Mesenchymal stem cell (in vitro differentiated cells and primary cell): ENCODE data around the gene GRXCR1.

Experiments used
- DNase-seq: peaks from one replicate; pipeline ENCODE4 v3.0.0-alpha.2; 2013
- H2AFZ ChIP-seq: one replicate; pipeline ENCODE4 v1.6.1; 2013; ENCODE audit warnings: low read depth, mild to moderate bottlenecking, control low read depth, inconsistent platforms, low read length, moderate library complexity
- H2AK5ac ChIP-seq: 2 replicates; pipeline ENCODE4 v1.6.1; 2013; ENCODE audit warnings: low read length, moderate library complexity, mild to moderate bottlenecking, inconsistent platforms; ENCODE audit not compliant: severe bottlenecking
- H2BK120ac ChIP-seq: one replicate; pipeline ENCODE4 v1.6.1; 2013; ENCODE audit warnings: low read depth, mild to moderate bottlenecking, inconsistent platforms, low read length, moderate library complexity
- H2BK12ac ChIP-seq, 2 experiments: one replicate each; pipeline ENCODE4 v1.6.1; 2013; ENCODE audit warnings: inconsistent platforms in 2 of 2, low read length in 2 of 2, mild to moderate bottlenecking in 2 of 2, moderate library complexity in 2 of 2, control low read depth in 1 of 2
- H2BK15ac ChIP-seq: one replicate; pipeline ENCODE4 v1.6.1; 2013; ENCODE audit warnings: mild to moderate bottlenecking, low read depth, inconsistent platforms; ENCODE audit not compliant: poor library complexity, severe bottlenecking
- H2BK5ac ChIP-seq: 2 replicates; pipeline ENCODE4 v1.6.1; 2013; ENCODE audit warnings: low read depth, mild to moderate bottlenecking, low read length, control low read depth, inconsistent platforms; ENCODE audit not compliant: poor library complexity, severe bottlenecking
- H3K14ac ChIP-seq, 2 experiments: one replicate each; pipeline ENCODE4 v1.6.1; 2013; ENCODE audit warnings: inconsistent platforms in 2 of 2, low read length in 2 of 2, control low read depth in 1 of 2, mild to moderate bottlenecking in 1 of 2, moderate library complexity in 1 of 2
- H3K18ac ChIP-seq, 2 experiments: one replicate each; pipeline ENCODE4 v1.6.1; 2013; ENCODE audit warnings: inconsistent platforms in 2 of 2, low read length in 2 of 2, control low read depth in 1 of 2, low read depth in 1 of 2, mild to moderate bottlenecking in 1 of 2
- H3K23ac ChIP-seq, 2 experiments: one replicate each; pipeline ENCODE4 v1.6.1; 2013; ENCODE audit warnings: inconsistent platforms in 2 of 2, low read length in 2 of 2, mild to moderate bottlenecking in 2 of 2, moderate library complexity in 2 of 2, control low read depth in 1 of 2
- H3K27ac ChIP-seq: 2 replicates; pipeline ENCODE4 v1.5.1; 2013; ENCODE audit warnings: mild to moderate bottlenecking, moderate library complexity, low read length, control low read depth, inconsistent platforms; ENCODE audit not compliant: poor library complexity, severe bottlenecking
- H3K27me3 ChIP-seq, 2 experiments: 2 replicates each; pipeline versions ENCODE4 v1.6.1 to v1.7.0; 2013; ENCODE audit warnings: low read length in 2 of 2, mild to moderate bottlenecking in 2 of 2, moderate library complexity in 2 of 2, control low read depth in 1 of 2, inconsistent platforms in 1 of 2; ENCODE audit not compliant: control insufficient read depth in 1 of 2, insufficient read depth in 1 of 2
- H3K36me3 ChIP-seq, 2 experiments: 2 replicates each; pipeline versions ENCODE4 v1.6.1 to v1.7.0; 2013; ENCODE audit warnings: low read length in 2 of 2, control low read depth in 1 of 2, inconsistent platforms in 1 of 2, low read depth in 1 of 2, mild to moderate bottlenecking in 1 of 2; ENCODE audit not compliant: insufficient read depth in 2 of 2, control insufficient read depth in 1 of 2
- H3K4ac ChIP-seq, 2 experiments: one replicate each; pipeline ENCODE4 v1.6.1; 2013; ENCODE audit warnings: inconsistent platforms in 2 of 2, low read length in 2 of 2, mild to moderate bottlenecking in 2 of 2, moderate library complexity in 2 of 2, control low read depth in 1 of 2, low read depth in 1 of 2
- H3K4me1 ChIP-seq: 2 replicates; pipeline ENCODE4 v1.6.1; 2013; ENCODE audit warnings: low read depth, low read length, control low read depth; ENCODE audit not compliant: control insufficient read depth, insufficient read depth
- H3K4me2 ChIP-seq: 2 replicates; pipeline ENCODE4 v1.6.1; 2013; ENCODE audit warnings: low read length, mild to moderate bottlenecking, inconsistent platforms; ENCODE audit not compliant: poor library complexity, severe bottlenecking
- H3K4me3 ChIP-seq, 2 experiments: 2 replicates each; pipeline versions ENCODE4 v1.5.1 to v1.7.0; 2013; ENCODE audit warnings: low read length in 2 of 2, mild to moderate bottlenecking in 2 of 2, control low read depth in 1 of 2, low read depth in 1 of 2; ENCODE audit not compliant: insufficient read depth in 1 of 2
- H3K79me1 ChIP-seq: replicated peaks from 2 replicates; pipeline ENCODE4 v1.6.1; 2013; ENCODE audit warnings: mild to moderate bottlenecking, control low read depth, low read length, inconsistent platforms; ENCODE audit not compliant: poor library complexity, severe bottlenecking
- H3K9ac ChIP-seq: 2 replicates; pipeline ENCODE4 v1.7.0; 2013; ENCODE audit warnings: mild to moderate bottlenecking, low read length, moderate library complexity
- H3K9me3 ChIP-seq: 2 replicates; pipeline ENCODE4 v1.7.0; 2013; ENCODE audit warnings: mild to moderate bottlenecking, low read length; ENCODE audit not compliant: control insufficient read depth
- H4K8ac ChIP-seq: one replicate; pipeline ENCODE4 v1.6.1; 2013; ENCODE audit warnings: inconsistent platforms, mild to moderate bottlenecking, low read length, moderate library complexity
- H4K91ac ChIP-seq: one replicate; pipeline ENCODE4 v1.6.1; 2013; ENCODE audit warnings: mild to moderate bottlenecking, low read length, inconsistent platforms
- WGBS: methylation state at CpG from one replicate; pipeline ENCODE4 v1.1.7; 2013; ENCODE audit warnings: mixed read lengths; 5-methylcytosine and 5-hydroxymethylcytosine counted together

GRXCR1 gene

DNA sequence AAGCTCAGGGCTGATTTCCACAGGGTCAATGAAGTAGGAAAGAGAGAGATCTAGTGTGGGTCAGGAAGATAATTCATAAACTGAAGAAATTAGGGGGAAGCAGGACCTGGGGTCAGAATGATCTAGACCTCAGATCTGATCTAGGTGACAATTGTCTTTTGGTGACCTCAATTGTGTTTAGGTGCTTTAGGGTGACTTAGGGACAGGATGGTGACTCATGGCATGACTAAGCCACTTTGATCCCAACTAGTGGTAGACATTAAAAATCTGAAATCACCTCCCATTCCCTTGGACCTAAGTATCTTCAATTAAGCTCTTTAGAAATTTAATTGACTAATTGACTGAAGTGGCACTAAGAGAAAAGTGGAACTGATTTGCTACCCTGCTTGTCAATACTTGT lies 36.7 kb upstream of the GRXCR1 start:
- H2AFZ ChIP-seq: no peak overlapping the region
- H2BK5ac ChIP-seq: no peak overlapping the region

DNA sequence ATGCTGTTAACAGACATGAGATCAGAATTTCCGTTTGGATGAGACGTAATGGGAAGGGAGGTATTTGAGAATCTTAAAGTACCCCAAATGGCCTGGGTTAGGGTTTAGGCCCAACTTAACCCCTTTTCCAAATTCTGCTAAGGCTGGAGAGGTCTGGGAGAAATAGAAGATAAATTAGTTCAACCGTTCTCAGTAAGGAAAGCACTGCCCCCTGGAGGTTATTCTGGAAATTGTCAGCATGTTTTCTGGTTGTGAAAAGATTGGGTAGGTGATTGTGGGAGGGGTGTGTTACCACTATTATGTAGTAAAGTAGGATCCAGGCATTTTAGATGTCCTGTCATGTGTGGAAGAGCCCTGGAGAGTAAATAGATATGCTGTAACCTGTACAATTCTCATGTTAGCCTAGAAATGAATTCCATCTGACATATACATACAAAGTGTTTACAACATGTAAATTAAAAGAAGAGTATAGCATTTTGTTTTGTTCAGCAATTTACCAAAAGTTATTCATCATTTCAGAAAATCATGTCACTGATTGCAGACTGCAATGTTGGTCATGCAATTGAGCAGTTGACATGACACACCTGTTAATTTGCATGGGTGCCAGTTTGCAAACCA lies 26.8 kb upstream of the GRXCR1 start:
- H3K9ac ChIP-seq: no peak overlapping the region
- H2AFZ ChIP-seq: no peak overlapping the region
- no peaks in the 10 kb centered on the region for H3K36me3 ChIP-seq
- H3K27me3 ChIP-seq: no peaks in the 10 kb centered on the region
- H3K4me3 ChIP-seq: no peak overlapping the region
- no peak overlapping the region for H3K18ac ChIP-seq
- peak; percentile 47 for DNase-seq
- no peak overlapping the region for H4K91ac ChIP-seq
- H3K79me1 ChIP-seq: no peaks in the 10 kb centered on the region
- no peaks in the 10 kb centered on the region for H3K4me1 ChIP-seq
- no peak overlapping the region for H3K23ac ChIP-seq
- no peak overlapping the region for H3K14ac ChIP-seq
- no peak overlapping the region for H2BK12ac ChIP-seq
- no peak overlapping the region for H2BK5ac ChIP-seq
- no peak overlapping the region for H3K27ac ChIP-seq
- H3K9me3 ChIP-seq: no peaks in the 10 kb centered on the region
- H2AK5ac ChIP-seq: no peak overlapping the region
- no peak overlapping the region for H4K8ac ChIP-seq
- 27% methylated on average over 3 of the region's 3 CpGs for WGBS
- H2BK15ac ChIP-seq: no peak overlapping the region
- H3K4ac ChIP-seq: no peak overlapping the region
- no peak overlapping the region for H3K4me2 ChIP-seq
- no peak overlapping the region for H2BK120ac ChIP-seq

More for the DNA sequence above, 36.7 kb upstream of the GRXCR1 start:
- DNase-seq: no peak
- Histone ChIP-seq H3K18ac (no peak overlapping the region), H3K14ac (no peak overlapping the region), H2BK120ac (no peak overlapping the region), H3K36me3 (no peaks in the 10 kb centered on the region), H4K8ac (no peak overlapping the region), H3K79me1 (no peaks in the 10 kb centered on the region), H4K91ac (no peak overlapping the region), H3K27ac (no peak overlapping the region), H2AK5ac (no peak overlapping the region), H2BK15ac (no peak overlapping the region), H3K23ac (no peak overlapping the region), H3K4me1 (no peaks in the 10 kb centered on the region), H3K9ac (no peak overlapping the region), H3K4me2 (no peak overlapping the region), H3K4ac (no peak overlapping the region), H3K4me3 (no peak overlapping the region), H3K27me3 (no peaks in the 10 kb centered on the region), H2BK12ac (no peak overlapping the region), H3K9me3 (peaks cover 1% of the 10 kb centered on the region)

DNA sequence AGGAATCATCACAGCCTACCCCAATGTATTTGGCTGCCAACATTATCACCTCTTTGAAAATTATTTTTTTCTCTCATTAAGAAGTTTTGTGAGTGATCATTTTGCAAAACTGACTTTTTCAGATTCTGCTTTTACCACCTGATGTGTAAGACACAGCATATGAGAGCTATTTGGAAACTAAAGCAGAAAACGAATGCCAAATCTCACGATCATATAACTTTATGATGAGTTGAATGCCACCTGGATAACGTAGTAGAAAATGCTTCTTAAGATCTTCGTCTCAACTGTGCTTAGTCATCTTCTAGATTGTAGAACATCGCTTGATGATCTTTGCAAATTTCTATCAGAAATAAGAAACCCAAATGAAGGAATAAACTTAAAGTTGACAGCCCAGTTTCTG lies 21.3 kb upstream of the GRXCR1 start:
- Histone ChIP-seq H2BK120ac (no peak overlapping the region), H3K9me3 (no peaks in the 10 kb centered on the region), H2BK5ac (no peak overlapping the region), H3K36me3 (no peaks in the 10 kb centered on the region), H2AFZ (no peak overlapping the region), H3K4ac (no peak overlapping the region), H3K27ac (no peak overlapping the region), H2BK12ac (no peak overlapping the region), H4K8ac (no peak overlapping the region), H2AK5ac (no peak overlapping the region), H3K9ac (no peak overlapping the region), H3K4me1 (no peaks in the 10 kb centered on the region), H3K27me3 (peaks cover 0 to 6% of the 10 kb centered on the region in 2 experiments), H3K79me1 (no peaks in the 10 kb centered on the region), H4K91ac (no peak overlapping the region), H3K23ac (no peak overlapping the region), H3K14ac (no peak overlapping the region), H3K4me2 (no peak overlapping the region), H3K18ac (no peak overlapping the region), H2BK15ac (no peak overlapping the region), H3K4me3 (no peak overlapping the region)
- DNase-seq: no peak
- WGBS: 77% methylated on average over 5 of the region's 5 CpGs

DNA sequence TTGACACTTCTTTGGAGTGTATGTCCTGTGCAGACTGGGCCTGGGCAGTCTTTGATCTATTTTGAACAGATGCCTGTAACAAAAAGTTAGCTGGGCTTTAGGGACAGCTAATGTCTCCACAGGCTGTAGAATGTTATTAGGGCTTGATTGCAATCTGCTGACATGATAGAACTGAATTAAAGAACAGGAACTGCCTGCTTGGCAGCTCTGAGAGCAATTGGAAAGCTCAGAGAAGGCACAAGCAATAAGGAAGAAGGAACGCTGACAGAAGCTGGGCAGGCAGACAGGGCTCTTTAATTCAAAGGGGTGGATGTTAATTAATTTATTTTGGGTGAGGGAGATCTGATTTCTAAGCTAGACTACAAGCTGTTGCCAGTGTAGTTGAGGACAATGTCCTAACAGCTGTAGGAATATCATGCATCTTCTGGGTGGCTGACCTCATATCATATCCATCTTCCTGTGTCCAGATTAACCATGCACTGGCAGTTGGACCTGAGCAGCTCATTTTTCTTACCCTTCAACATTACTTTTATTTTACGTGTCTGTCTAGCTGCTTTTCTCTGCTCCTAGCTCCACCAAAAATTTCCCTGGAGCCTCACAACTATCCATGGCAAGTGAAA lies 20.7 kb upstream of the GRXCR1 start:
- no peak overlapping the region for H2BK5ac ChIP-seq
- H3K36me3 ChIP-seq: no peaks in the 10 kb centered on the region
- no peaks in the 10 kb centered on the region for H3K9me3 ChIP-seq
- no peak overlapping the region for H3K4me2 ChIP-seq
- no peak overlapping the region for H2BK12ac ChIP-seq
- no peak overlapping the region for H3K27ac ChIP-seq
- no peak overlapping the region for H3K4ac ChIP-seq
- H3K9ac ChIP-seq: no peak overlapping the region
- peaks cover 0 to 6% of the 10 kb centered on the region in 2 experiments for H3K27me3 ChIP-seq
- no peak overlapping the region for H3K4me3 ChIP-seq
- H3K4me1 ChIP-seq: no peaks in the 10 kb centered on the region
- no peak overlapping the region for H2AFZ ChIP-seq
- no peak overlapping the region for H3K23ac ChIP-seq
- no peak overlapping the region for H3K14ac ChIP-seq
- no peak overlapping the region for H2AK5ac ChIP-seq
- no peak overlapping the region for H2BK120ac ChIP-seq
- no peak overlapping the region for H4K91ac ChIP-seq
- no peak overlapping the region for H3K18ac ChIP-seq
- H2BK15ac ChIP-seq: no peak overlapping the region
- H3K79me1 ChIP-seq: no peaks in the 10 kb centered on the region
- no peak for DNase-seq
- no peak overlapping the region for H4K8ac ChIP-seq
- WGBS: 55% methylated on average over 2 of the region's 2 CpGs
